NCI-H1092 treated with DMSO at 0.1 percent for 48 hours (cell line): ENCODE data around the gene MKLN1.

Experiments used
- DNase-seq: peaks from one replicate; lab custom pipeline; 2025; lab: John Stamatoyannopoulos, UW

MKLN1 gene

DNA sequence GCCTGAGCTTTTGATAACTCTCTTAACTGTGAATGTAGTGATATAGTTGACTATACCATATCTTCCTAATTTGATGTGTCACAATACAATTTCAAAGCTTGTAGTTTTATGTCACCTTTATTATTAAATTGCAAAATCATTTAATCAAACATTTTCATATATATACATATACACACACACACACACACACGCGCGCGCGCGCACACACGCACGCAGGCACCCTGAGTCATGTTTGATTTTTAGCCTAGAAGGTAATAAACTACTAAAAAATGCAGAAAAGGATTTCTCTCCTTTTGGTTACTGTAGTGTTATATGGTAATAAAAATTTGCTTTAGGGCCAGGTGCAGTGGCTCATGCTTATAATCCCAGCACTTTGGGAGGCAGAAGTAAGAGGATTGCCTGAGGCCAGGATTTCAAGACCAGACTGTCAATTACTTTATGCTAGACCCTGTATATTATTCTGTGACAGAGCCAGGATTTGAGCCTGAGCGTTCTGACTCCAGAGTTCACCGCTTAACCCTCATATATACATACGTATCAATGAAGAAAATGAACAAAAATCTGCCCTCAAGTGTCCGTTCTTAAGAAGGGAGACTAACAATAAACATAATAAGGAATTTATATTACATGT is 139.2 kb downstream of the MKLN1 start:
- no peak for DNase-seq

DNA sequence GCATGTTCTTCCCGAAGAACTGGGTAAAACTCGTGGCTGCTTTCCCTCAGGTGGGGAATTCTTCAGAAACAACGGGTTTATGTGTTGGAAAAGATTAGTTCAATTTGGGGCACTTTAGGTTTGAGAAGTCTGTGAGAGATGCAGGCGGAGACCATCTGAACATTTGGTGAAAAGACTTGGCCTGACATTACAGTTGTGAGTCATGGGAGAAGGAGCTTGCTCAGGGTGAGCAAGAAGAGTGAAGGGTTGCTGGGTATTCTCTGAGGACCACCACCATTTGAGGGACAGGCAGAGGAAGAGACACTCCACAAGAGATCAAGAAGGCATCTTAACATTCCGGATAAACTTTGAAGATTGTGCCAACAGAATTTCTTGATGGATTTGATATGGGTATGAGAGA is 140.1 kb downstream of the MKLN1 start:
- no peak for DNase-seq

DNA sequence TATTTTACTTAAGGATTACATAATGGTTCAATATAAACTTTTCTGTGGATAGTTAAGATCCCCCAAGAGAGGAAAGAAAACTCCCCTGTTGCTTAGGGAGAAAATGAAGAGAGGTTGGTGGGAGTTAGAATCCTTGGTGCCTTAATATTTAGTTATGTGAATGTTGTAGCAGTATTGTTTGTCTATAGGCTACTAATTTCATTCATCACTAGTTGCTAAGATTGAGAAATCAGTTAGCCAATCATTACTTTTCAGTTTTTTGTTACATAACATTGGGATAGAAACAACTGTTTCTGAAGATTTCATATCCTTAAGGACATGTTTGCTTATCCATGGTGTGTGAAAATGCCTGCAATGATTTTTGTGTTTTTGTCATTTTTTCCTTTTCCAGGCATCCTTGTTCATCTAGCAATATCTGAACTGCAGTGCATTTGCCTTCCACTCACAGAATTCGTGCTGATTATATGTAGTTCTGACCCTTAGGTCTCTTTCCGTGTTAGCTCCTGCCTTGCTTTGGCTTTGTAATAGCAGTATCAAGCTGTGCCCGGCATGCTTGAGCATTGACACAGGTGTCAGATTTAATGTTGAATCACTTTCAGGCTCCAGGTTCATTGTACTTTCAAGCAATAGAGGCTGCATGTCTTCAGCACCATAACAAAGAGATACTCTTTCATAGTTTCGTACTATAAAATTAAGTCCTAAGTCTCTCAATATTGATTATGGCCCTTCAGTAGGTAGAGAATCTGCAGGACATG is 143.8 kb downstream of the MKLN1 start:
- DNase-seq: no peak

DNA sequence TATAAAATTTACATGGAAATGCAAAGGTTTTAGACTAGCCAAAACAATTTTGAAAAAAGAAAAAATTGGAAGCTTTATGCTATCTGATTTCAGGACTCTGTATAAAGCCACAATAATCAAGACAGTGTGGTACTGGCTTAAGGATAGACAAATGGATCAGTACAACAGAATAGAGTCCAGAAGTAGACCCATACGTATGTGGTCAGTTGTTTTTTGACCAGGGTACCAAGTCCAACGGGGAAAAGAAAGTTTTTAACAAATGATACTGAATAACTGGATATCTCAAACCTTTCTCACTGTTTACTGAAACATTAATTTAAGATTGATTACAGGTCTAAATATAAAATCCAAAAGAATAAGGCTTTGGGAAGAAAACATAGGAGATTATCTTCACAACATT is 149.1 kb downstream of the MKLN1 start:
- no peak for DNase-seq

DNA sequence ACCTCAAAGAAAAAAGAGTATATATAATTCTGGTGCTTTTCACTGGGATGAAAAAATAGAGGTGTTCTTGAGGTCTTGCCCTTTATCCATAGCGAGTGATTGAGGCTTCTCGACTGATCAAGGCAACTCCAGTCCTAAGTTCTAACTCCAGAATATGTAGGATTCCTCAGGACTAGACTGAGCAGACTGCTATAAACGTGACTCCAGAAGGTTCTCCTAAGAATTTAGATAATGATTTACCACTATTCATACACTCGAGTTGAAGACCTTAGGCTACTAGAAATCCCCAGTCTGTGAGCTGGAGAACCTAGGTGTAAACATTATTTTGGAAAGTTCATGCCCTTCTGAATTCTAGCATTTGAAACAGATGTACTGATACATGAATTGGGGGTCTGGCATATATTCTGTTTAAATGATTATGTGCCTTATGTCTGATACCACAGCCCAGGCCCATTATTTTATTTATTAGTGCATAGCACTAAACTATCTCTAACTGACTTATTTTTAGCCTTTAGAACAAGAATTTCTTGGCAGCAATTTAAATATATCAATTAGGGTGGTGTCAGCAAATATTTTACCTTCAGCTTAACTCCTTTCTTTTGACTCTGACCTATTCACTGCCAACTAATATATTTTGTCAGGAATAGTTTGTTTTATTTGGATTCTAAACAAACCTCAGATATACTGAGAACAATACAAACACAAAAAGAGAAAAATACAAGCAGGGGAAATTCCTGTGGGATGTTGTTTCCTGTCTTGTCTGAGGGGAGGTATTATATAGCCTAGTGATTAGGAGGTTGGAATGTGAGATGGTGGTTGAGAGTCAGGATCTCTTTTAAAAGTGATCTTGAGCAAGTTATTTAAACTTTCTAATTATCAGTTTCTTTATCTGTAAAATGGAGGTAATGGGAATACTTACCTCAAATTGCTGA is 153.0 kb downstream of the MKLN1 start:
- no peak for DNase-seq

DNA sequence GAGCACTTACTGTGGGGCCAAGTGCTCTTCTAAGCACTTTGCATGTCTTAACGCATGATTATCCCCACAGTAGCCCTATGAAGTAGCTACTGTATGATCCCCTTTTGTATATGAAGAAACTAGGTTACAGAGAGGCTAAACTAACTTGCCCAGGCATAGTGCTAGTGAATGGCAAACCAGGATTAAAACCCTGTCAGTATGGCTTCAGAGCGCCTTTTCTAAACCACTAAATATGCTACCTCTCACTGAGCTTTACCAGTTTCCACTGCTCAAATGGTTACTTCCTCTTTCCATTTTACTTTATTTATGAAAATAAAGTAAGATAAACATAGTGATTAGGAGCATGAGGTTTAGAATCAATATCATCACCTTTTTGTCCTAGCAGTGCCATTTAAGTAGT is 155.1 kb downstream of the MKLN1 start:
- no peak for DNase-seq

DNA sequence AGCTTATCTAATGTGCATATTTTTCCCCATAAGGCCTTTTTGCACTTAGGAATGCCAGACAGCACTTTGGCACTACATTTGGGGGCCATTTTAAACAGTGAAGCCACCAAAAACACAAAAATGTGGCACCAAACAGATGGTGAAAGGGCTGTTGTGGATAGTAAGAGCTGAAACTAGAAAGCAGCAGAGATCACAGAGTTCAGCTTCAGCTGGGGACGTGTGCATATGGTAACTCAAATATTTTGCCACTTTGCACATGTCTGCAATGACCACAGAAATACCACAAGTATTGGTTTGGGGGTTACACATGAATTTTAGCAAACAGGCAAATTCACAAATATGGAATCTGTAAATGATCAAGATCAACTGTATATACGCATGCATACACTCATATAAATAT is 155.9 kb downstream of the MKLN1 start:
- DNase-seq: no peak

DNA sequence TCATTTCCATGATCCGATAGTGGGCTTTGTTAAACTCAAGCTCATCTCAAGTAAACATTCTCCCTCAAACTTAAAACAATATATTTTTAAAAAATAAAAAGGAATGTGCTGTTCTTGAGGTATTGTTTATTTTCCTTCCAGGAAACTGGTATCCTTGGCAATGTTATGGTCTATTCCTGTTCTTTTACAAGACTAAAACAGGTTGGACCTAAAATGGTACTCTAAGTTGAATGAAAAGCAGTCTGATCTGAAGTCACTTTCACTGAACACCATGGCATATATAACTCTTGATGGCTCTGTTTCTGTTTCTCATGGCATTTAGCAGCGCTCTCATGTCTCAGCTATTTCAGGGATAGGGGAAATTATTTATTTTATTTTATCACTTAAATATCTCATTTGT is 158.7 kb downstream of the MKLN1 start:
- DNase-seq: no peak

DNA sequence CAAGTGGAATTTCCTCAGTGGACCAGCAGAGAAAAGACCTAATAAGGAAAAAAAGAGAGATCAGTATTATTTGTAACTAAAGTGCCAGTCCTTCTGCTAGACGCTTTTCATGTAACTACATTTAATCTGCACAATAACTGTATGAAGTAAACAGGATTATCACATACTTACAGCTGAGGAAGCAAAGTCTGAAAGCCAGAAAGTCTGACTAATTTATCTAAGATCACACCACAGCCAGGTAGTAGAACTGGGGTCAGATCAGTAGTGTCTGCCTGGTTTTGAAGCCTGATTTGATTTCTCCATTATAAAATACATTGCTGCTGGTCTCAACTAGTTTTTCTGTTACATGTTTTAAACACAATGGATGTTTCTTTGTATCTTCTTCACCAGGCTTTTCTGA is 159.5 kb downstream of the MKLN1 start:
- no peak for DNase-seq

DNA sequence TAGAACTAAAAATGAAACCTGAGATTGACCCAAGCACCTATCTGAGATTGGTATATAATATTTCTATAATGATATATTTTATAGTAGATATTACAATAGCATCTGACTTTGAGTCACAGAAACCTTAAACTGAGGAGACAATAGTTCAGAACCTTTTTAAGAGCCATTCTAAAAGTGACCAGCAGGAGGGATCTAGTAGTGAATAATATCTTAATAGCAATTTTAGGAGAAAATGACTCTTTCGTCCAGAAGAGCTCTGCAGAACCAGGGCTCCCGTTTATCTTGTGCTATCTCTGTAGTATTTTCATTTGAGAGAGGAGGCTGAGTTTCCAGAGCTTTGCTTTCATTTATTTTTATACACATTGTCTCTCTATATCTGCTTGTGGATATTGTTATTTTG is 160.7 kb downstream of the MKLN1 start:
- DNase-seq: no peak

DNA sequence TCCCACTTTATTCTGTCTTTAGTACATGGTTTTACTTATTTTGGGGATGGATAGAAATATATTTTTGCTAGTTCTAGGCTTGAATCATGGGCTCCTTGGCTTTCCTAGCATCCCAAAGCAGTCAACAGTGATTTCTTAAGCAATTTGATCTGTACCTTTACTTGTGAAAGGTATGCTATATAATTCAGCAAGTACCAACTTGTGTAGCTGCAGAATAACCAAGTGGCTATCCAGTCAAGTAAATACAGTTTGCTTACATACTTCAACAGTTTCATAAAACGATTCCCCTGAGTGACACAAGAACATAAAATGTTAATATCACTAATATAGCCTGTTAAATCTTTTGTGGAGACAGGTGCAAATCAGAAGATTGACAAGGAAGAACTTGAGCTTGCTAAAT is 161.5 kb downstream of the MKLN1 start:
- no peak for DNase-seq

DNA sequence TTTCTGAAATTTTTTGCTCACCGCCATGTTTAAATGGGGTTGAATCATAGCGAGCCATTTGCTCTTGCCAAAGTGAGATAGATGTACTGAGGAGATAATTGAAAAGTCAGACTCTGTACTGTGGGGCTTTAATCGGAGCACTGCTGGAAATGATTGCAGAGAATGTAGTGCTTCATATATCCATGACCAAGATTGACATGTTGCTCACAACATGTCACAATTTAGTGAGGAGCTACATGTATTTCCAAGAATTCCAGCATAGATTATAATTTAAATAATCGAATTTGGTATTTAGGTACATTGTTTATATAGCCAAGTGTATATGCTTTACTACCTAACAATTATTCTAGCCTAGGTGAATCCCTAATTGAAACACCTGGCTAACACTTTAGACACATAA is 162.2 kb downstream of the MKLN1 start:
- no peak for DNase-seq

DNA sequence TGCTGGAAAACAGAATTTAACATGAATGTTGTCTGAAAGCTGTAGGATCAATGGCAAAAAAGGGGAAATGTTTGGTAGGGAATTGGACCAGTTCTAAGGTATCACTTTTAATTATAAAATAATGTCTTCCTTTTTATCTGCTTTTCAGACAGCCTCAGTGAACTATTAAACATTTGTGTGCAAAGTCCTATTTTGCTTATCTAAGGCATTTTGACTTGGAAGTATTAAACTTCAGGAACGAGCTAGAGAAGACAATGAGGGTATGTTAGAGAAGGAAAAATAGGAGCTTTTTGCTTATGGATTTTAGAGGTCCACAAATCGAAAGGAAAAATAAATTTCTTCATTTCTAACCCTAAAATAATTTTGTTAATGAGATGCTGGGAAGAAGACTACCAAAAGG is 165.4 kb downstream of the MKLN1 start:
- DNase-seq: no peak

DNA sequence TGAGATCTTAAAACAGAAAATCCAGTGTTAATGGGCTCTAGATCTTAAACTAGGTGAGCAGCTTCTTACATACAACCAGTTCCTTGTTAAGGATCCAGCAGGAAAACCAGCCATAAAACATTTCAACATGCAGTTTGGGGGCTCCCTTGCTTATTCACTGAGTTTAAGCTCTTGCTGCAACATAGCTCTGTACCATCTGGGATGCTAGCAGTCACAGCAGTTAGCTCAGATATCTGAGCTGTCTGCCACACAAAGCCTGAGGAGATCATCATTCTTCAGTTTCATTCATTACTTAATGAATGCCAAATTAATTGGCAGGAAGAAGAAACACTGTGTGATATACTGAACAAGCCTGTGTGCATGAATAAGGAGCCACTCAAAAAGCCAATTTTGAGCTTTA is 165.9 kb downstream of the MKLN1 start:
- DNase-seq: no peak

DNA sequence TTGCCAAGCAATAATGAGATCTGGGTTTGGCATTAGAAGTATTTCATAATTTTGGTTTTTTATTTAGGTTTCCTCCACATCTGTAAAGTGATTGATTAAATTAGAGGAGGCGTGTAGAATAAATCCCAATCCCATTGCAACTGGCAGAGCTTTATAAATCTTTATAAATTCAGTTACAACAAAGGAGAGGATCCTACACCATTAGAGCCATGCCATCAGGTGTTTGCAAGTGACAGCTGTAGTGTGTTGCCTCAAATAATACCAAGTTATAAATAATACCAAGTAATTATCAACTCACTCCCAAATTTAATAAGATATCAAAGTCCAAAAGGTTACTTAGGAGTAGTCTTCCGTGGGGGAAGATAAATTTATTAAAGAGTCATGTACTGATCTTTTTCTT is 166.5 kb downstream of the MKLN1 start:
- no peak for DNase-seq

DNA sequence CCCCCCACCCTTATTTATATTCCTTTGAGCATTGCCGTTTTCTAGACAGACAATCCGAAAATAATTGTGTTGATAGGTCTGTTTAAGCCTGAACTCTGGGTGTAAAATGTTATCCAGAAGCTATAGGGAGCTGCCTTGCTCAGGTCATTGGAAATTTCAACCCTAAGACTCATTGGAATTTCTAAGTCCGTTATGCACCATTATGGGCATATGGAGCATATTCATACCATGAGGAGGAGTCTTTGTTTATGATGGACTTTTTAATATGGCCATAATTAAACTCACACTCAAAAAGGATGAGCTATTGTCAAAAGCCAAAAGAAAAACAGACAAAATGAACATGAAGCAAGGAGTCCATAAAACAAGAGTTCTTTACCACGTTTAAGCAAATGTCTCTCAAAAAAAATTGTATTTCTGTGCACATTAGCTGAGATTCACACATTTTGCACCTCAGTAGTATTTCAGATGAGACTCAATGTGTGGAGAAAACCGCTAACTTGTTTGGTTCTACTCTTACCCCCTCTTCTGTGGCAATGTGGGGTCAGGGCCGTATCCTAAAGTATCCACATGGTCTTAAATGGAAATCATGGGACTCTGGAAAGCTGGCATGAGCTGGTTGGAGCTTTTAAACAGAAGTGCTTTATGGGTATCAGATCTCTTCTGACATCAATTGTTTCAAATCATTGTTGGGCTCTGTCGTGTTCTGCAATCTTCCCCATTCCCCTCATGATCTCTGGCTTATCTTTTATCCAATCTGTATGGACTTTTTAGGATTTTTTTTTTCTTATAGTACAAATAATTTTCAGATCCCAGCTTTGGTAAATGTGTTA is 168.2 kb downstream of the MKLN1 start:
- no peak for DNase-seq

DNA sequence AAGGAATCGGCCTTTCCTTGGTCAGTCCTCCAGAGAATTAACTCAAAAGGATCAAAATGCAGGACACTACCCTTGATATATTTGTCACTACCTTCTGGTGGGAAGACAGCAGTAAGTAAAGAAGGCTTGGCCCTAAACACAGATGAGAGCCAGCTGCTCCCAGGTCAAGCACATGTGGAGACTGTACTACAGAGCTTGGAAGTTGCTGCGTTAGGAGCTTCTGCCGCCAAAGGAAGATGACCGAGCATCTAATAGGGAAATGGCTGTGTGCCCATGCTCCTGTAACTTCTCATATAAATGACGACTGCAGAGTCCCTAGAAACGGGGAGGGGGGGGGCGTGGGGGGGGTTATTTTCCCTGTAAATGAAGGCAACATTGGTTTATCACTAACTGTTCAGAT is 169.8 kb downstream of the MKLN1 start:
- DNase-seq: no peak

DNA sequence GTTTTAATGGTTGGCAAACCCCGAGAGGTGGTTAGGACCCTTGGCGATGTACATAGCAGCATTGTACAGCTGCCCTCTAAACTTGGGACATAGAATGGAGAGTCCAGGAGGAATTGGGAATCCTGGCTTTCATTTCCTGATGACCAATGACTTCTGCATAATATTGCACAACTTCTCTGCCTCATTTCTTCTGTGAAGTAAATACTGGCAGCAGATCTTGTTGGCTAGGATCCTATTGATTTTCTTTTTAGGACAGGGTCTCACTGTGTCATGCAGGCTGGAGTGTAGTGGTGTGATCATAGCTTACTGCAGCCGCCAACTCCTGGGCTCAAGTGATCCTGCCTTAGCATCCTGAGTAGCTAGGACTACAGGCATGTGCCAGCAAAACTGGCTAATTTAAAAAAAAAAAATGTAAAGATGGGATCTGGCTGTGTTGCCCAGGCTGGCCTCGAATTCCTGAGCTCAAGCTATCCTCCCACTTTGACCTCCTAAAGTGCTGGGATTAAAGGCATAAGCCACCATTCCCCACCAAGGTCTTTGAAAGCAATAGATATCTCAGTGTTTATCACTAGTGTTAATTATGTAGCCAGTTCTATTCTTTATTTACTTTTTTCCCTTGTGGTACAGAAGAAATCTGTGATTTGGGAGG is 170.7 kb downstream of the MKLN1 start:
- DNase-seq: no peak

DNA sequence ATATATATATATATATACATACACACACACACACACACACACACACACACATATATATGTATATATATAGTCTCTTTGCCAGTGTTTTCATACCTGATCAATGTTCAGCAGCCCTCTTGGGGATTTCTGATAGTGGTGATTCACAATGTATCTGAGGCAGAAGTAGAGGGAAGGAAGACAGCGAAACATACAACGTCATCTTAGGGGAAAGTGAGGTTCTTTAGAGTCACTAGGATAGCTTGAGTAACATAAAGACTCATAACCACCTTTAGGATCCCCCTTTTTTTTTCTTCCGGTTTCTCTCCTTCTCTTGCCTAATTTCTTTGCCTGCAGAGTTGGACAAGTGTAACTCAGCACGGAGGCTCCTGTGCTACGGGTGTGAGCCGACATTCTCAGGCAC is 172.1 kb downstream of the MKLN1 start:
- no peak for DNase-seq

DNA sequence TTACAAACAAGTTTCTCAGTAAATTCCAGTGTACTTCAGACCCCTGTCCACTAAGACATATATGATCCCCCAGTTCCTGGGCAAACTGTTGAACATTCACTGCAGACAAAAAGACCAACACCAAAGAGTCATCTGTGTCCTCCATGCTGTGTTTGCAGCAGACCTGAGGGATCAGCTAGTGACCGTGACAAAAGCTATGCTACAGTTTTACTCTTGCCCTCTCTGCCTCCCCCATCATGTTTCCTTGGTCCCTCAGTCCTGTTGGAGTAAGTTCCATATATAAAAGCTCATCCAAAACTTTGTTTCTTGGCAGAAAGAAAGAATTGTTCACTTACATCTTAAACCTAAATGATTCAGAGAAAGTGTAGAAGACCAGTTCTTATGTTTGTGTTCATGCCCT is 172.7 kb downstream of the MKLN1 start:
- DNase-seq: no peak

DNA sequence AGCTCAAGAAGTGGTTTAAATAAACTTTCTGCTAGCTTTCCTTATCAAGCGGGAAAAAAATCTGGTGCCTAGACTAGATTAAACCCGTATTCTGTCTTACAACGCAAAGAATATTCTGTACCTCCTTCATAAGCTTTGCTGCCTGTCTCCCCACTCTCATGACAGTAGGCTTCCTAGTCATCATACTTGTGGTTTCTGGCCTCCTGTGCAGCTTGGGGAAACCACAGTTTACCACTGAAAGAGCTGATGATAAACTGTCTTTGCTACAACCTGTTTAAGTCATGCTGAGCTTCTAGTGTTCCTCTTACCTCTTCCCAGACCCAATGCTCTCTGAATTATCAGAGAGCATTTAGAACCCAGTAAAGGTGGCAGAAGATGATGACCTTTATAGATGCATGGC is 173.7 kb downstream of the MKLN1 start:
- no peak for DNase-seq
